Measurements from ENCODE around the gene DTX3L. TPM values are rescaled to one million over a fixed set of nuclear protein-coding genes. Genes with fewer than 3 reads are reported as not detected.

The DTX3L gene
- total and polyA plus RNA-seq, 4 donors, result 18.7 to 52.0 (median 30.6) TPM

- no peak overlapping the region for H3K4me3 ChIP-seq
- no peak overlapping the region for H3K27ac ChIP-seq (ENCODE audit: low read depth in 1 of 2, low read length in 1 of 2)
- H3K4me1 ChIP-seq (ENCODE audit: control insufficient read depth in 5 of 5, insufficient read depth in 5 of 5, low read length in 5 of 5), result peaks cover 0 to 10% (median 0%) of the 10 kb centered on the region in 5 donors
- no peaks in the 10 kb centered on the region for H3K9me3 ChIP-seq (ENCODE audit: control insufficient read depth in 4 of 4, insufficient read depth in 3 of 4, low read length in 3 of 4)
- ATAC-seq (ENCODE audit: insufficient read depth, low FRiP score) (no peak), DNase-seq (no peak)
- H3K9ac ChIP-seq (ENCODE audit: insufficient read depth in 1 of 2, low read length in 2 of 2), result no peak overlapping the region
- WGBS, 2 donors, result 92 to 95% methylated on average over 1 of the region's 1 CpG
- no peaks in the 10 kb centered on the region for H3K27me3 ChIP-seq (ENCODE audit: control insufficient read depth in 3 of 3, insufficient read depth in 3 of 3, low read length in 2 of 3)
- no peak for TF ChIP-seq CTCF (IDR thresholded peaks at IDR 0.05; ENCODE audit: control extremely low read depth, extremely low read depth)
- no peaks in the 10 kb centered on the region for H3K36me3 ChIP-seq (ENCODE audit: control insufficient read depth in 4 of 4, insufficient read depth in 4 of 4, low read length in 4 of 4)
Measured at GRCh38 chr3:122608916-122609315, 44.8 kb downstream of the DTX3L start.

DNA sequence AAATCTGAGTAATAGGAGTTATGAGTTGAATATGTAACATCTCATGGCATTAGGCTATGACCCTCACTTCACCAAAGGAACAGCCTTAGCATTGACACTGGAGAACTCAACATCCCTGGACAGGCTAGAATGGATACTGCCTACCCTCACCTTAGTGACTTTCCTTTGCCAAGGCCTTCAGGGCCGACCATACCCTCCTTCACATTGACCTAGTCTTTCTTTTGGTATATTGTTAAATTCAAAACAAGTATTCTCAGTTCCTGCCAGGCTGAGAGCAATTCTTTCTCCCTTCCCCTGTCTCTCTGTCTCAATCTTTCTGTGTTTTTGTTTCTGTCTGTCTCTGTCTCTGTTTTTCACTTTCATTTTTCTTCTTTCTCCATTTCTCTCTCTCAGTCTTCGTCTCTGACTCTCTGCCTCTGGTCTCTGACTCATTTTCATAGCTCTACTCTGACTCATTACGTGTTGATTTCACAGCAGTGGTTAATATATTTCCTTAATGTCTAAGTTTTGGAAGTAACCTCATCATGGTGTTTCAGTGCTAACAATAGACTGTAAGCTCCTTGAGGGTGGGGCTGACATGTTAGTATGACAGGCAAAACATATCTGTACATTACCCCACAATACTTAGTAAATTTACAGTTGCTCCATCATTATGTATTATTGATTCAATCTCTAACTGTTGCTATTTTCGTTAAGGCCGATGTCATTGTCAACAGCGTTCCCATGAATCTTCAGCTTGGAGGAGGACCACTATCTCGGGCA is 45.8 kb downstream of the DTX3L start:
- no peak for ATAC-seq (ENCODE audit: insufficient read depth, low FRiP score)

DNA sequence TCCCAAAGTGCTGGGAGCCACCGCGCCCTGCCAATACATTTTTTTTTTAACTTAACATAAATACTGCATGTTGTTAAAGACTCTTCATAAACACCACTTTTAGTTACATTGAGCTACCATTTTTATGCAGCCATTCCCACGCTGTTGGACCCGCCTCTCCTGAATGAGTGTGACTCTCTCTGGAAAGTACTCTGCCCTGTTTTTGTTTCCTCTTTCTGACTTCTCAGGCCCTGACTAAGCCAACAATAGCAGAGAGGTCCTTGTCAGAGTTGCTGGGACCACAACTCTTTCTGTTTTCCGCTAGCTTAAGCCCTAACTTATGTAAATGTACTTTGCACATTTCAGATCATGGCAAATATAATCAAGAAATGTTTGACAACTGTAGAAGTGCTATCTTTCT is 48.6 kb downstream of the DTX3L start:
- no peak for ATAC-seq (ENCODE audit: insufficient read depth, low FRiP score)
- Histone ChIP-seq H3K36me3 (ENCODE audit: control insufficient read depth in 4 of 4, insufficient read depth in 4 of 4, low read length in 4 of 4) (no peaks in the 10 kb centered on the region), H3K4me1 (ENCODE audit: control insufficient read depth in 5 of 5, insufficient read depth in 5 of 5, low read length in 5 of 5) (peaks cover 0 to 10% (median 0%) of the 10 kb centered on the region in 5 donors), H3K27me3 (ENCODE audit: control insufficient read depth in 3 of 3, insufficient read depth in 3 of 3, low read length in 2 of 3) (peaks cover 0 to 5% (median 0%) of the 10 kb centered on the region in 3 donors), H3K27ac (ENCODE audit: low read depth in 1 of 2, low read length in 1 of 2) (no peak overlapping the region), H3K4me3 (no peak overlapping the region), H3K9me3 (ENCODE audit: control insufficient read depth in 4 of 4, insufficient read depth in 3 of 4, low read length in 3 of 4) (no peaks in the 10 kb centered on the region), H3K9ac (ENCODE audit: insufficient read depth in 1 of 2, low read length in 2 of 2) (no peak overlapping the region)
- no peak for TF ChIP-seq CTCF (IDR thresholded peaks at IDR 0.05; ENCODE audit: control extremely low read depth, extremely low read depth)
- no peak for DNase-seq
- 89 to 93% methylated on average over 5 of the region's 5 CpGs for WGBS, 2 donors

More for the DNA sequence above, 45.8 kb downstream of the DTX3L start:
- Histone ChIP-seq H3K27me3 (ENCODE audit: control insufficient read depth in 3 of 3, insufficient read depth in 3 of 3, low read length in 2 of 3) (no peaks in the 10 kb centered on the region), H3K27ac (ENCODE audit: low read depth in 1 of 2, low read length in 1 of 2) (no peak overlapping the region), H3K9me3 (ENCODE audit: control insufficient read depth in 4 of 4, insufficient read depth in 3 of 4, low read length in 3 of 4) (no peaks in the 10 kb centered on the region), H3K4me1 (ENCODE audit: control insufficient read depth in 5 of 5, insufficient read depth in 5 of 5, low read length in 5 of 5) (peaks cover 0 to 10% (median 0%) of the 10 kb centered on the region in 5 donors), H3K9ac (ENCODE audit: insufficient read depth in 1 of 2, low read length in 2 of 2) (no peak overlapping the region), H3K4me3 (no peak overlapping the region), H3K36me3 (ENCODE audit: control insufficient read depth in 4 of 4, insufficient read depth in 4 of 4, low read length in 4 of 4) (no peaks in the 10 kb centered on the region)
- DNase-seq, result no peak
- WGBS, 2 donors, result 80 to 86% methylated on average over 7 of the region's 7 CpGs
- TF ChIP-seq CTCF (IDR thresholded peaks at IDR 0.05; ENCODE audit: control extremely low read depth, extremely low read depth), result no peak

Measured in lung (tissue), 12 donors.